ENCODE results near the gene RASGRP3. TPM values are rescaled to one million over a fixed set of nuclear protein-coding genes. Genes with fewer than 3 reads are reported as not detected.
A peak's percentile ranks its signal among the peaks of the same experiment; 100 is the strongest.

The RASGRP3 gene
- total and polyA plus RNA-seq, 12 donors, result 2.5 to 23.8 (median 10.7) TPM

- H3K4me1 ChIP-seq (replicated peaks in 1 of 2), result no peaks in the 10 kb centered on the region
- H3K27ac ChIP-seq, result no peak overlapping the region
- no peak for DNase-seq
- intact Hi-C loops (cut with DNase I), result no loop called here
- H3K9me3 ChIP-seq (replicated peaks in 1 of 3), result no peaks in the 10 kb centered on the region
- no peaks in the 10 kb centered on the region for H3K27me3 ChIP-seq
- no peaks in the 10 kb centered on the region for H3K36me3 ChIP-seq (replicated peaks in 1 of 2)
- WGBS, 4 donors, result 47 to 59% (median 52%) methylated on average over 3 of the region's 3 CpGs
- no peak for TF ChIP-seq CTCF (IDR thresholded peaks at IDR 0.05)
- TF ChIP-seq POLR2A (IDR thresholded peaks at IDR 0.05), result no peak
- H3K4me3 ChIP-seq, result no peak overlapping the region
These were observed 55.2 kb downstream of the RASGRP3 start for GRCh38 chr2:33531549-33532059.

GRCh38 chr2:33532146-33532545 lies 55.7 kb downstream of the RASGRP3 start:
- no peak for TF ChIP-seq POLR2A (IDR thresholded peaks at IDR 0.05)
- TF ChIP-seq CTCF (IDR thresholded peaks at IDR 0.05), result no peak
- Histone ChIP-seq H3K27ac (no peak overlapping the region), H3K9me3 (replicated peaks in 1 of 3) (no peaks in the 10 kb centered on the region), H3K27me3 (no peaks in the 10 kb centered on the region), H3K36me3 (replicated peaks in 1 of 2) (no peaks in the 10 kb centered on the region), H3K4me1 (replicated peaks in 1 of 2) (no peaks in the 10 kb centered on the region), H3K4me3 (no peak overlapping the region)
- whole genome bisulfite sequencing, 4 donors, result 35 to 43% (median 41%) methylated on average over 8 of the region's 8 CpGs
- intact Hi-C loops (cut with DNase I), result no loop called here
- no peak for DNase-seq

- WGBS, 4 donors, result 57 to 76% (median 66%) methylated on average over 2 of the region's 2 CpGs
- intact Hi-C loops (cut with DNase I), result no loop called here
- Histone ChIP-seq H3K4me1 (replicated peaks in 1 of 2) (no peaks in the 10 kb centered on the region), H3K36me3 (replicated peaks in 1 of 2) (no peaks in the 10 kb centered on the region), H3K27me3 (no peaks in the 10 kb centered on the region), H3K9me3 (replicated peaks in 1 of 3) (no peaks in the 10 kb centered on the region), H3K4me3 (no peak overlapping the region), H3K27ac (no peak overlapping the region)
- TF ChIP-seq CTCF (IDR thresholded peaks at IDR 0.05) (no peak), POLR2A (IDR thresholded peaks at IDR 0.05) (no peak)
- DNase-seq, result no peak
These were observed 56.5 kb downstream of the RASGRP3 start for GRCh38 chr2:33532966-33533365.

GRCh38 chr2:33535421-33535820 lies 59.0 kb downstream of the RASGRP3 start:
- peak in 1 of 7 donors; percentile 10 for DNase-seq
- no peaks in the 10 kb centered on the region for H3K36me3 ChIP-seq (replicated peaks in 1 of 2)
- no peaks in the 10 kb centered on the region for H3K27me3 ChIP-seq
- H3K4me1 ChIP-seq (replicated peaks in 1 of 2), result no peaks in the 10 kb centered on the region
- intact Hi-C loops (cut with DNase I), result no loop called here
- no peaks in the 10 kb centered on the region for H3K9me3 ChIP-seq (replicated peaks in 1 of 3)
- H3K27ac ChIP-seq, result no peak overlapping the region
- 56 to 84% (median 78%) methylated on average over 3 of the region's 3 CpGs for WGBS, 4 donors
- TF ChIP-seq POLR2A (IDR thresholded peaks at IDR 0.05), result no peak
- no peak for TF ChIP-seq CTCF (IDR thresholded peaks at IDR 0.05)
- H3K4me3 ChIP-seq, result no peak overlapping the region

All from adrenal gland (tissue), 12 donors.